GM19238 (cell line): ENCODE measurements around the gene CTNNA1.
"Not testable (repeated sequence)": the region's sequence is repeated elsewhere in the genome, so short reads cannot be mapped to it uniquely, and the experiment has no call there.

Source experiments
- DNase-seq: peaks from one replicate; pipeline ENCODE4 v3.0.0; 2011; ENCODE audit warnings: low spot score; ENCODE audit not compliant: insufficient read length

CTNNA1 gene, protein sequence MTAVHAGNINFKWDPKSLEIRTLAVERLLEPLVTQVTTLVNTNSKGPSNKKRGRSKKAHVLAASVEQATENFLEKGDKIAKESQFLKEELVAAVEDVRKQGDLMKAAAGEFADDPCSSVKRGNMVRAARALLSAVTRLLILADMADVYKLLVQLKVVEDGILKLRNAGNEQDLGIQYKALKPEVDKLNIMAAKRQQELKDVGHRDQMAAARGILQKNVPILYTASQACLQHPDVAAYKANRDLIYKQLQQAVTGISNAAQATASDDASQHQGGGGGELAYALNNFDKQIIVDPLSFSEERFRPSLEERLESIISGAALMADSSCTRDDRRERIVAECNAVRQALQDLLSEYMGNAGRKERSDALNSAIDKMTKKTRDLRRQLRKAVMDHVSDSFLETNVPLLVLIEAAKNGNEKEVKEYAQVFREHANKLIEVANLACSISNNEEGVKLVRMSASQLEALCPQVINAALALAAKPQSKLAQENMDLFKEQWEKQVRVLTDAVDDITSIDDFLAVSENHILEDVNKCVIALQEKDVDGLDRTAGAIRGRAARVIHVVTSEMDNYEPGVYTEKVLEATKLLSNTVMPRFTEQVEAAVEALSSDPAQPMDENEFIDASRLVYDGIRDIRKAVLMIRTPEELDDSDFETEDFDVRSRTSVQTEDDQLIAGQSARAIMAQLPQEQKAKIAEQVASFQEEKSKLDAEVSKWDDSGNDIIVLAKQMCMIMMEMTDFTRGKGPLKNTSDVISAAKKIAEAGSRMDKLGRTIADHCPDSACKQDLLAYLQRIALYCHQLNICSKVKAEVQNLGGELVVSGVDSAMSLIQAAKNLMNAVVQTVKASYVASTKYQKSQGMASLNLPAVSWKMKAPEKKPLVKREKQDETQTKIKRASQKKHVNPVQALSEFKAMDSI

DNA sequence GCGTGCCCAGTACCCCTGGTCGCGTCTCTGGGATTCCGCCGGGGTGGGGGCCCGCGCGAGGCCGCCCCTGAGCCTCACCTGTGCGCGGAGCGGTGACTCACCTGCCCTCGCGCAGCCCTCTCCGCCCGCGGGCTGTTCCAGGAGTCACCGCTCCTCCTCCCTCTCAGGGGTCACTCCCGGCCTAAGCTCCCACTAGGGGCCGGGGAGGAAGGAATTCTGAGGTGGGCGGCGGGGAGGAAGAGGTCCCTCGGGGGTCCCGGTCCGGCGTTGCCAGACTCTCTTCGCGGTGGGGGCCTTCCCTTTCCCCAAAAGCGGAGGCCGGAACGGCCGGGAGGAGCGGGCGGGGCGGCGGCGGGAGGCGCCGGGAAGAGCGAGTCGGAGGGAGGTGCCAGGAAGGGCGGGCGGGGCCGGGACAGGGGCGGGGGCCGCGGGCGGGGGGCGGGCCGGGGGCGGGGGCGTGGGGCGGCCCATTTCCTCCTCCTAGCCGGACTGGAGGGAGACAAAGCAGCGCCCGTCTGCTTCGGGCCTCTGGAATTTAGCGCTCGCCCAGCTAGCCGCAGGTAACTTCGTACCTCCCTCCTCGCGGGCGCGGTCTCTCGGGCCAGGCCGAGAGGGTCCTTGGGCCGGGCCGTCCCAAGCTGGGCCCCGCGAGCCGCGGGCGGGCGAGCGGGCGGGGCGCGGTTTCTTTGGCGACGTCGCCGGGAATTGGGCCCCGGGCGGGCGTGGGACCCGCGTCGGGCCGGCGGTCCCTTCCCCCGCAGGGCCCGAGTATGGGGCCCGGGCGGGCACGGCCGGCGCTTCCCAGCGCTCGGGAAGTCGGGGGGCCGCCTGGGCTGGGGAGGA is at the start of gene CTNNA1:
Gene CTNNA1, plus strand, starts transcription at position 475 of the 843 bp plus-strand sequence. CDS start 28,500 bp downstream, outside the sequence.
- peak; percentile 87 for DNase-seq

DNA sequence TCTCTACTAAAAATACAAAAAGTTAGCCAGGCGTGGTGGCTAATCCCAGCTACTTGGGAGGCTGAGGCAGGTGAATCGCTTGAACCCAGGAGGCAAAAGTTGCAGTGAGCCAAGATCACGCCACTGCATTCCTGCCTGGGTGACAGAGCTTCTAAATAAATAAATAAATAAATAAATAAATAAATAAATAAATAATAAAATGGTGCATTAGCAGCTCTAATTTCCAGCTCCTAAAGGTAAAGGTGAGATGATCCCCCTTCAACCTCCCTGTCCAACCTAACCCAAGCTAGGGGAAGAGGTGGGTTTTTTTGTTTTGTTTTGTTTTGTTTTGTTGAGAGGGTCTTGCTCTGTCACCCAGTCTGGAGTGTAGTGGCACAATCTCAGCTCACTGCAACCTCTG is 49.4 kb upstream of the CTNNA1 start:
- DNase-seq, result not testable (repeated sequence)

DNA sequence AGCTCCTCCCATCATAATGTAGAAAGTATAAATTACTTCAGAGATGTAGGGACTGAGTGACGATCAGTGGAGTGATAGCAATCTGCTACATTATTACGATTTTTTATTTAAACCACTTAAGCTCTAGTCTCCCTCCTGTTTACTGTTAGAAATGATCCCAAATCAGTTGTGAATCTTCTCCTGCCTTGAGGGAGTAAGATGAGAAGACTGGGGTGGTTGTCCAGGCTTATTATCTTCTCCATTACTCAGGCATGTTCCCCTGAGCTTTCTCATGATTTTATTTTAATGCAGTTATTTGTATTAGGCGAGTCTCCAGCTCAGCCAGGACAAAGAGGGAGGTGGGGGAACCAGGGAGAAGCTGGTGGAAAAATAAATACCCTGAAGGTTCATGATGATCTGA is 48.2 kb upstream of the CTNNA1 start:
- DNase-seq, result no peak

DNA sequence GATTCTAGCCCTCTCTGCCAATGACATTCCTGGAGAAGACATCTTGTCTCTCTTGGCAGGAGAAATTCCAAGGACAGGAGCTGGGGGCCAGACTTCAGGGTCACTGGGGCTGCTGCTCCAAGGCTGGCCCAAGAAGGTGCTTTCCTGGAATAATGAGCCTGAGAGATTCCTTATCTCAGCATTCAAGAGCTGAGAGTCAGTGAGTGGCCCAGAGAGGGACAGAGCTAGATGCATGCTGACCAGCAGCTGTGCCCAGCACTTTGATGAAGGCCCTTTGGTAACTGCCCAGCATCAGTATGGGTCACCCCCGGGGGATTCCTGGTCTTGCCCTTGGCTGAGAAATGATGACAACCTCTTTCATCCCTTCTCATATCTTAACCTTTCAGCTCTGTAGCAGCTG is 47.7 kb upstream of the CTNNA1 start:
- DNase-seq, result no peak

DNA sequence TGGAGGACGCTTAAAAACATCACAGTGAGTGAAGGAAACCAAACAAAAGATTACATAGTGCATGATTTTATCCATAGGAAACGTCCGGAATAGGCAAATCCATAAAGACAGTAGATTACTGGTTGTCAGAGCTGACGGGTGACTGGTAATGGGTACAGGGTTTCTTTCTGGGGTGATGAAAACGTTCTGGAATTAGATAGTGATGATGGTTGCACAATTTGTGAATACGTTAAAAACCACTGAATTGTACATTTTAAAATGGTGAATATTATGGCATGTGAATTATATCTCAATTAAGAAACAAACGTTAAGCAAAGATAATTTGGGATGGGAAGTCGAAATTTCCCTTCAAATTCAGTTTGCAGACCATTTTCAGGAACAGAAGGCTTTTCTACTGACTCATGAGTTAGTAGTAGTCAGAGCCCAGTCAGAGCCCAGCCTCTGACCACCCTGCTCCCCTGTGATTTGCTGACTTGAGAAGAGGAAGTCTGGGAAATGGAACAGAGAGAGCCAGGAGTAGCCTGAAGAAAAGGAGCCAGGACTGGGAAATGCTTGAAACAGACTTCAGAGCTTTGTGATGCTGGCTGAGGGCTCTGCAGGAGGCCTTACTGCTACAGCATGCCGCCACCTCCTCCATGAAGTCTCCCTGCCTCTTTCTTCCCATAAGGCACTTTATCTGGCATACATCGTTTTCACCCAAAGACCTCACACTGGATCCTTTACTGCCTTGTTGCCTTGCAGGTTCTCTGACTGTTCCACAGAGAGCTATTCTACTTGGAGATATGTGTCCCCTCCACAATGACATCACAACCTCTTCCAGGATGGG is 46.4 kb upstream of the CTNNA1 start:
- DNase-seq, result no peak

DNA sequence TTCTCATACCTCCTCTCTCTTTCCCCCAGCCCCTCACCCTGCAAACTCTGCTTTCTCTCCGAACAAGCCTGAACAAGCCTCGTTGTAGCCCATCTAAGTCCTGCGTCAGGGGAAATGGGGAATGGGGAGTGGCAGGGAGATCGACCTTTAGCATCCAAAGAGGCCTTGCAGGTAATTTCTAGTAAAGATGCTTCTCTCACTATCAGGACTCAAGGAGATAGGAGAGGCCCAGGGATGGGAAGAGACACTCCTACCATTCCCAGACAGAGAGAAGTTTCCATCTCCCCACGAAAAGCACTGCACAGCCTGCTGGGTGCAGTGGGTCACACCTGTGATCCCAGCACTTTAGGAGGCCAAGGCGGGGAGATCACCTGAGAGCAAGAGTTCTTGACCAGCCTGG is 44.4 kb upstream of the CTNNA1 start:
- DNase-seq, result no peak

DNA sequence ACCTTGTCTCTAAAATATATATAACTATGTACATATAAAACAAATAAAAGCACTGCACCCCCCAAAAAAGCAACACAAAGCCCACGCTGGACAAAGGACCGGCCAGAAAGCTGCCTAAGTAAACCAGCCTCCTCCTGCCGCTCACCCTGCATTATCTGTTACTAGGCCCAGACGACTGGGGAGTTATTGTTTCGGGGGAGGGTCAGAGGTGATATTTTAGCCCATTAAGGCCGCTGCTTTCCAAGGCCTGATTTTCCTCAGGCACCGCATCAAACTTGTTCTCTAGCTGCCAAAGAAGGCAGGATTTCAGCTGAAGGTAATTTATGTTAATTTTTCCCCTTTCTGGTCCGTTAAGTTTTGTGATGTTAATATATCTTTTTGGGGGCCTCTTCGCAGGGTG is 44.0 kb upstream of the CTNNA1 start:
- DNase-seq, result no peak

DNA sequence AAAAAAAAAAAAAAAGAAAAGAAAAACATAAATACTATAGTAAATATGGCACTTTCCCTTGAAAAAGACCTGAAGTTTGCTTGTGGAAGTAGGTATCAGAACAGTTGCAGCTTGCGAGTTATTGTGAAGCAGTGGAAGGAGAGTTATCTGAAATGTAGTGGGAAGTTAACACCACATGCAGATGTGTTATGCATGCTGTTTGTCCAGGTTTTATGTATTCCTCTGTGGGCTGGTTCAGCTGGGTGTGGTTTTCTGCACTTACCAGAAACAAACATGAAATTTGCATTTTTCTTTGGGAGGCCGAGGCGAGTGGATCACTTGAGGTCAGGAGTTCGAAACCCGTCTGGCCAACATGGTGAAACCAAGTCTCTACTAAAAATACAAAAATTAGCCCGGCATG is 42.1 kb upstream of the CTNNA1 start:
- no peak for DNase-seq

DNA sequence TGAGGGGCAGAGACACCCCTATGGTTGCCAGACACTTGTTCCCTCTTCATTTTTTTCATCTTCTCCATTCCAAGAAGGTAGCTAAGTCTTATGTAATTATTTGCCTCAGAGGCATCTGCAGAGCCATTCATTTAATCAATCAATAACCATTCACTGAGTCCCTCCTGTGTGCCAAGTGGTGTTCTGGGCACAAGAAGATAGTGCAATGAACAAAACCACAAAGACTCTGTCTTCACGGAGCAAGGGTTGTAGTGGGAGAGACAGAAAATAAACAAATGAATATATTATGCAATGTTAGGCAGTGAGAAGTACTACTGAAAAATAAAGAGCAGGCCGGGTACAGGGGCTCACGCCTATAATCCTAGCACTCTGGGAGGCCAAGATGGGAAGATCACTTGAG is 41.4 kb upstream of the CTNNA1 start:
- no peak for DNase-seq

DNA sequence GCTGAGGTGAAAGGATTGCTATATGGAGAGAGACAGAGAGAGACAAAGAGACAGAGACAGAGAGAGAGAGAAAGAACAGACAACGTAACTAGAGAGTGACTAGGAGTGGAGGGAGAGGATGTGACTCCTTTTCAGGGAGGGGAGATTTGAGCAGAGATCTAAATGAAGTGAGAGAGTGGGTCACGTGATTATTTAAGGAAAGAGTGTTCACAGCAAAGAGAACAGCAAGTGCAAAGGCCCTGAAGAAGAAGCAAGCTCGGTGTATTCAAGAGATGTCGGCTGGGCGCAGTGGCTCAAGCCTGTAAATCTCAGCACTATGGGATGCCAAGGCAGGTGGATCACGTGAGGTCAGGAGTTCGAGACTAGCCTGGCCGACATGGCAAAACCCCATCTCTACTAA is 40.9 kb upstream of the CTNNA1 start:
- DNase-seq, result no peak

DNA sequence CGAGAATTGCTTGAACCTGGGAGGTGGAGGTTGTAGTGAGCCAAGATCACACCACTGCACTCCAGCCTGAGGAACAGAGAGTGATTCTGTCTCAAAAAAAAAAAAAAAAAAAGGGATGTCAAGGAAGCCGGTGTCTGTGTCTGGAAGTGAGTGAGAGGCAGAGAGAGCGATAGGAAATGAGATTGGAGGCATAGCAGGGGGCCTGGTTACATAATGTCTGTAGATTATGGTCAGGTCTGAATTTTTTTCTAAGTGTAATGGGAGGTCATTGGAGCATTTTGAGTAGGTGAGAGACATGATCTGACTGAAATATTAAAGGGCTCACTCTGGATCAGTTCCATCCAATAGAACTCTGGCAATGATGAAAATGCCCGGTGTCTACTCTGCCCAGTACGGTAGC is 40.4 kb upstream of the CTNNA1 start:
- DNase-seq, result no peak

DNA sequence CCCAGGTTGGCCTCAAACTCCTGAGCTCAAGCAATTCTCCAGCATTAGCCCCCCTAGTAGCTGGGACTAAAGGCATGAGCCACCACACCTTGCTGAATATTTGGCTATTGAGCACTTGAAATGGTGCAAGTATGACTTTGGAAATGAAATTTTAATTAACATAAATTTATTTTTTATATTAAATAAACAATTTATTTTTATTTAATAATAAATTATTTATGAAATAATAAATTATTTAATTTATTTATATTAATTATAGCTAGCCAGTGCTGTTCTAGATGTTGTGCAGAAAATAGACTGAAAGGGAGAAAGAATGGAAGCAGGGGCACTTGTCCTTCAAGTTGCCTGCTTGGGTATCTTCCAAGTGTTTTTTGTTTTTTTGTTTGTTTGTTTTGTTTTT is 40.0 kb upstream of the CTNNA1 start:
- DNase-seq, result no peak

DNA sequence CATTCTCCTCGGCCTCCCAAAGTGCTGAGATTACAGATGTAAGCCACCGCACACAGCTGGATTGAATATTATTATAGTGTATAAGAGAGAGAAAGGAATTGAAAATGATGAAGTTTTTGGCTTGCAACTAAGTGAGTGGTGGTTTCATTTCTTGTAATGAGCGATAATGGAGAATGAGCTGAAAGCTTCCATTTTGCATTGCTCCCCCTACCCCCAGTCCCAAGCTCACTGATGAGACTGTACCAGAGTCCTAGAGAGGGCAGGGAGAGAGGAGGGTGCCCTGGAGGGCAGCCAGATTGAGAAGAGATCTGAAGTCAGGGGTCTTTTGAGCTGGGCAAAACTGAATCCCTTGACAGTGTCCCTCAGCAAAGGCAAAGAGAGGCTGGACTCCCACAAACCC is 38.5 kb upstream of the CTNNA1 start:
- no peak for DNase-seq

DNA sequence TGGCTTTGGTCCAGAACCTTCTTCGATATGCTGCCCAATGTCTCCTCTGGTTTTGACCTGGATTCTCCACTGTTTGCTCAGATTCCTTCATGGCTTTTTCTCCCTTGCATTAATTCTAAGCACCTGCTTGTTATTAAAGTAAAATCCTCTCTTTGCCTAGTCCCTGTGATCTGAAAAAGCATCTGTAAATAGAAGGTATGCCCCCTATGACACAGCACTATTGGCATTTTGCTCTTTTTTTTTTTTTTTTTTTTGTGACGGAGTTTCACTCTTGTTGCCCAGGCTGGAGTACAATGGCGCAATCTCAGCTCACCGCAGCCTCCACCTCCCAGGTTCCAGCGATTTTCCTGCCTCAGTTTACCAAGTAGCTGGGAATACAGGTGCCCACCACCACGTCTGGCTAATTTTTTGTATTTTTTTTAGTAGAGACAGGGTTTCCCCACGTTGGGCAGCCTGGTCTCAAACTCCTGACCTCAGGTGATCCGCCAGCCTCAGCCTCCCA is 37.2 kb upstream of the CTNNA1 start:
- DNase-seq, result not testable (repeated sequence)

DNA sequence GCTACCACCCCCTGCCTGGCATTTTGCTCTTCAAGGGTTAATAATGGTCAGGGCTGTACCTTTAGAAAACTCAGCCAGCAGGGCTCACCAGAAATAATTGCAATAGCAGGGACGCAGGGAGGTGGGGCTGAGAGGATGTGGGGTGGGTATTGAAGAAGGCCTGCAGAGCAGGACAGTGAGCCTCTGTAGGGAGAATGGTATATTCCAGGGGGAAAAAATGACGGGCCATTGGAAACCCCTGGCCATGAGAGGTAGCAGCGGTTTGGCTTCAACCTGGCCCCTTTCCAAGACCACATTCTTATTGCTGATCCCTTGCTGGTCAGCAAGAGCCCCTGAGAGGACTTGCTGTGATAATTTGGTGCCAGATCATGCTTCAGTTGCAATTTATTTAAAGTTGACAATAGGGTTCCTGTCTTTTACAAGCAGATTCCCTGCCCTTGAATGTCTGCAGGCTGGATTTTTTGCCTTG is 36.7 kb upstream of the CTNNA1 start:
- no peak for DNase-seq

DNA sequence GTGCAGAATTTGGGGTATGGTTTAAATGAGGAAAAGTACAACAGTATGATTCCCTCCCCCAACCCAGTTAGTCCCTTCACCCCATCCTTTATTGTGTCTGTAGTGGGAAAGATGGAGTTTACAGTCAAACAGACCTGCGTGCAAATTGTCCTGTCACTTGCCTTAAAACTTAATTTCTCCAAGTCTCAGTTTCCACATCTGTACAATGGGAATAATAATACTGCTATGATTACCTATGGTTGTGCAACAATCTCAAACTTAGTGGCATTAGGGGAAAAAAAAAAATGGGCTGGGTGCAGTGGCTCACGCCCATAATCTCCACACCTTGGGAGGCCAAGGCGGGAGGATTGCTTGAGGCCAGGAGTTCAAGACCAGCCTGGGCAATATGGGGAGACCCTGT is 35.8 kb upstream of the CTNNA1 start:
- DNase-seq, result no peak

DNA sequence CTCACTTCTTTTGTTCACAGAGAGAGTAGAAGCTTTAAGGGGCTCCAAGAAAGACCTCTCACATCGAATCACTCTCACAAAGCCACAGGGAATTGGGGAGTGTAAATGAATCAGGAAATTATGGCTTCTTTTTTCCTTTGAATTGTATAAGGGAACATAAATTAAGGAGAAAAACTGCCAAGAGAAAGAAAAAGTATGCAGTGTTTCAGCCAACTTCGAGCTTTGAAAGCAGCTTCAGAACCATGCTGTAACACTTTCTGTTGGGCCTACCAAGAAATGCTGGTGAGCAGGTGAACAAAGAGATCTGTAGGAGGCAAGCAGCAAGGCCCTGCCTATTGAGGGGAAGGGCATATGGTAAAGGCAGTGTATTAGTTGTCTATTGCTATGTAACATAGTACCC is 33.4 kb upstream of the CTNNA1 start:
- DNase-seq, result no peak

DNA sequence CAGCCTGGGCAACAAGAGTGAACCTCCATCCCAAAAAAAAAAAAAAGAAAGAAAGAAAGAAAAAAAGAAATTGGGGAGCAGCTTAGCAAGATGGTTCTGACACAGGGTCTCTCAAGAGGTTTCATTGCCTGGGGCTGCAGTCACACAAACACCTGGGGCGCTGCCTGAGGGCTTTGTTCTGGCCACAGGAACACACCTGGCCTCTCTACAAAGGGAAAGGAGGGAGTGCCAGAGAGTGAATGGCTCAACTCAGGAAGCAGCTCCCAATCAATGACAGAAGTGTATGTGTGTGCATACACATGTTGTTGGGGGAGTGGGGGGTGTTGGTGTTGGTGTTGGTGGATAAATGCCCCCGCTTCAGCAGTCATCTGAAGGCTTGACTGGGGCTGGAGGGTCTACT is 32.4 kb upstream of the CTNNA1 start:
- DNase-seq, result no peak

DNA sequence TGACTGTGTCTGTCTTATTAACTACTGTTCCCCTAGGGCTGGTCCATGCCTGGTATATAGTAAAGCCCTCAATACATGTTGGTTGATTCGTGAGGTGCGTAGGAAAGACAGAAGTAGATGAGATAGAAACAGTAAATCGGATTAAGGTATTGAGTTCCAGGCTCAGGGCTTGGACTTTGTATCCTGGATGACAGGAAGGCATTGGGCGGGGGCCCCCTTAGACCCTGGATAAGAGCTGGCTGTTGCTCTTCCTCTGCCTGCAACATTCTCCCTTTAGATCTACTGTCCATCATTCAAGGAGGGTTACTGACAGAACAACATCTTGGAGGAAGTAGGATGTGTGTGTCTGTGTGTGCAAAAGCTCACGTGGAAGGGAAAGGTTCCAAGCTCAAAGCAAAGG is 31.2 kb upstream of the CTNNA1 start:
- DNase-seq, result no peak

DNA sequence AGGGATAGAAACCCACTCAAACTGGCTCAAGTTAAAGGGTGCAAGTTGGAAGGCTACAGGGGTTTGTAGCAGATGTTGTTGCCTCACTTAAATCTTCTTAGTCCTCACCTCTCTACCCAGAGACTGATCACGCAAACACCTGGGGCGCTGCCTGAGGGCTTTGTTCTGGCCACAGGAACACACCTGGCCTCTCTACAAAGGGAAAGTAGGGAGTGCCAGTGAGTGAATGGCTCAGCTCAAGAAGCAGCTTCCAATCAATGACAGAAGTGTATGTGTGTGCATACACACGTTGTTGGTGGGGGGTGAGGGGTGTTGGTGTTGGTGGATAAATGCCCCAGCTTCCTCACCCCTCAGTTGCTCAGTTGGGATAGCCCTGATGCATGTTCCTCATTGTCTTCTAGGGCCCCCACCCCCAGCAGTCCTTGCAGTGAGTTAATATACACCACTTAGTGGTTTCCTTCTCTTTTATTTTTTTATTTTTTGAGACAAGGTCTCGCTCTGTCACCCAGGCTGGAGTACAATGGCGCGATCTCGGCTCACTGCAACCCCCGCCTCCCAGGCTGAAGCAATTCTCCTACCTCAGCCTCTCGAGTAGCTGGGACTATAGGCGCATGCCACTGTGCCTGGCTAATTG is 30.6 kb upstream of the CTNNA1 start:
- no peak for DNase-seq
